ENCODE measurements around the gene ARMS2. TPM values are rescaled to one million over a fixed set of nuclear protein-coding genes. Genes with fewer than 3 reads are reported as not detected.
A peak's percentile ranks its signal among the peaks of the same experiment; 100 is the strongest.

ARMS2 gene
- total and polyA plus RNA-seq, 2 donors (not counting 1 experiment from before 2014, with no cell fraction given), result not detected

DNA sequence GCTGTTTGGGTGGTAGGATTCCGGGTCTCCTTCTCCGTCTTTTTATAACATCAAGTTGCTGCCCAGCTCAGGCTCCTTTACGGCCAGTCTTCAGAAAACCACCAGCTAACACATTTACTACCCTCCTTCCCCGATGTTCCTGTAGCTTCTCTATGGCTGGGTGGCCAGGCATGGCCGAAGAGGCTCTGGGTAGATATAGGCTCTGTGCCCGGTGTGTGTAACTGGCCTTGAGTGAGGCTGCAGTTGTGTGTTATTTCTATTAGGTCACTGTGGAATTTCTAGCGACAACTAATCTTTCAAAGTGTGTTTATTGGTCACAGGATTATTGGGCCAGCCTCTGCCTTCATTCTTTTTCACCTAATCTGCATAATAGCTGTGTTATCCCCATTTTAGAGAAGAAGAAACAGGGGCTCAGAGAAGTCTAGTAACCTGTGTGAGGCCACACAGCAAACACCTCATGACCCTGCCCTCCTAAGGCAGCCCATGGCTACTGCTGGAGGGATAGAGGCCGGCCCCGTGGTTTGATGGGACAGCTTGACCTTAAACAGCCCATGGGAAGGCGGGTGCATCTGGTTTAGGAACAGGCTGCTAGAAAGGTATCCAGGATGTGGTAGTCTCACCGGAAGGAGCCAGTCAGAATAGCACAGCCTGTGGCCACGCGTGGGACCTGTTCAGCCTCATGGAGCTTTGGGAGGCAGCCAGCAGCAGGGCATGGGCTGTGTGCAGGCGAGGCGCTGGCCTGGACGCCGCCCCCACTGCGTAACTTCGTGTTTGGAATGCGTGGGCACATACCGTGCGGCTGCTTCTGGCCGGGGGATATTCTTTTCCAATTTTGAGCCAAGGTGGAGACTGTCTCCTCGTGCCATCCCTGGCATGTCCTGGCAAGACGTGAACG, 36.6 kb downstream of the ARMS2 start:
- TF ChIP-seq, protein P1, sequence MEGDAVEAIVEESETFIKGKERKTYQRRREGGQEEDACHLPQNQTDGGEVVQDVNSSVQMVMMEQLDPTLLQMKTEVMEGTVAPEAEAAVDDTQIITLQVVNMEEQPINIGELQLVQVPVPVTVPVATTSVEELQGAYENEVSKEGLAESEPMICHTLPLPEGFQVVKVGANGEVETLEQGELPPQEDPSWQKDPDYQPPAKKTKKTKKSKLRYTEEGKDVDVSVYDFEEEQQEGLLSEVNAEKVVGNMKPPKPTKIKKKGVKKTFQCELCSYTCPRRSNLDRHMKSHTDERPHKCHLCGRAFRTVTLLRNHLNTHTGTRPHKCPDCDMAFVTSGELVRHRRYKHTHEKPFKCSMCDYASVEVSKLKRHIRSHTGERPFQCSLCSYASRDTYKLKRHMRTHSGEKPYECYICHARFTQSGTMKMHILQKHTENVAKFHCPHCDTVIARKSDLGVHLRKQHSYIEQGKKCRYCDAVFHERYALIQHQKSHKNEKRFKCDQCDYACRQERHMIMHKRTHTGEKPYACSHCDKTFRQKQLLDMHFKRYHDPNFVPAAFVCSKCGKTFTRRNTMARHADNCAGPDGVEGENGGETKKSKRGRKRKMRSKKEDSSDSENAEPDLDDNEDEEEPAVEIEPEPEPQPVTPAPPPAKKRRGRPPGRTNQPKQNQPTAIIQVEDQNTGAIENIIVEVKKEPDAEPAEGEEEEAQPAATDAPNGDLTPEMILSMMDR (conservative IDR thresholded peaks at IDR 0.05 in 1 of 2, IDR thresholded peaks at IDR 0.05 in 1 of 2; ENCODE audit: low read depth in 1 of 2, low read length in 2 of 2), result no peak
- TF ChIP-seq EZH2 (IDR thresholded peaks at IDR 0.05; ENCODE audit: low read length, missing control alignments), result no peak
- no peak overlapping the region for H3K4me2 ChIP-seq (ENCODE audit: extremely low read depth, insufficient read depth, low read length)
- H3K9ac ChIP-seq (ENCODE audit: insufficient read depth, low read length), result no peak overlapping the region
- no peaks in the 10 kb centered on the region for H3K9me3 ChIP-seq (ENCODE audit: control insufficient read depth, insufficient read depth, low read depth, low read length)
- H3K4me1 ChIP-seq (ENCODE audit: control insufficient read depth, extremely low read depth, insufficient read depth, low read length), result no peaks in the 10 kb centered on the region
- no peak overlapping the region for H2AFZ ChIP-seq (ENCODE audit: low read length)
- no peaks in the 10 kb centered on the region for H3K27me3 ChIP-seq (ENCODE audit: control insufficient read depth, insufficient read depth, low read length)
- no peak overlapping the region for H3K27ac ChIP-seq (ENCODE audit: insufficient read depth, low read length)
- no peaks in the 10 kb centered on the region for H3K36me3 ChIP-seq (ENCODE audit: control insufficient read depth, insufficient read depth, low read length)
- no peaks in the 10 kb centered on the region for H4K20me1 ChIP-seq (ENCODE audit: control insufficient read depth, extremely low read depth, insufficient read depth, low read length)
- no peaks in the 10 kb centered on the region for H3K79me2 ChIP-seq (ENCODE audit: control insufficient read depth, insufficient read depth, low read length)
- H3K4me3 ChIP-seq (replicated peaks in 1 of 4; ENCODE audit: control extremely low read depth in 1 of 4, insufficient read depth in 1 of 4, low read depth in 3 of 4, low read length in 4 of 4), result no peak overlapping the region
- DNase-seq (ENCODE audit: low read depth in 2 of 2), result peak in 1 of 2 donors; percentile 79

DNA sequence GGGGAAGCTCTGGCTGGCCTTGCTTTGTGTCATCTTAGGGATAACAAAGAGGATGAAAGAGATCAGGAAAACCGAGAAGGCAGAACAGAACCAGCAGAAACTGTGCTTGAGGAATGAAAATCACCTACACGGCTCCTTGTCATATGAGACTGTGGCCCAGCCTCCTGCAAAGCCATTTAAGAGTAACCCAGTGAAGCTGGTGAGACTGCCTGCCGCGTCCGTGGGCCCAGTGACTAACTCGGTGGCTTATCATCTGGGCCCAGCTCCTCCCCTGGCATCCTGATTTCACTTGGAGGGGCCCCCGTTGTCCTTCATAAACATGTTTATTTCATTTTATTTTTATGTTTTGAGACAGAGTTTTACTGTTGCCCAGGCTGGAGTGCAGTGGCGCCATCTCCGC, 37.6 kb downstream of the ARMS2 start:
- Histone ChIP-seq H3K4me2 (ENCODE audit: extremely low read depth, insufficient read depth, low read length) (no peak overlapping the region), H3K9ac (ENCODE audit: insufficient read depth, low read length) (no peak overlapping the region), H3K27ac (ENCODE audit: insufficient read depth, low read length) (no peak overlapping the region)

DNA sequence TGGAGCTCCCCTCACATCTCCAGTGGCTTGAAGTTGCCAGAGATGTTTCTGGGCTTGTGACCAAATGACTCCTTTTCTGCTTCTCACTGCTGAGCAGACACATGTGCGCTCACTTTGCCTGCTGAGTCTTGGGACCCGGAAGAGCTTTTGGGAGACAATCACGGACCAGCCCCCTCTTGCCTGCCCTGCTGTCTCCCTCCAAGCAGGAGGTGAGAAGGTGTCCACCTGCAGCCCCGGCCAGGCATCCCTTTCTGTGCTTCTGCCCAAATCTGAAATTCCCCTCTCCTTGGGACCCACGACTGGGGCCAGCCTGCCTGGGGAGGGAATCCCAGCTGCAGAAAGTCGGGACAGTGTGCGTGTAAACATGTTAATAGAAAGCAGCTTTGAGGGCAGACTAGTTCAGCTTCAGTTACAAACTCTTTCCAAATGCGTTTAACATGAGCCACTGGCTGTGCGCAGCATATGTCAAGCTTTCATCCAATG, 38.6 kb downstream of the ARMS2 start:
- TF ChIP-seq EZH2 (IDR thresholded peaks at IDR 0.05; ENCODE audit: low read length, missing control alignments), result no peak
- TF ChIP-seq, protein P1 (conservative IDR thresholded peaks at IDR 0.05 in 1 of 2, IDR thresholded peaks at IDR 0.05 in 1 of 2; ENCODE audit: low read depth in 1 of 2, low read length in 2 of 2), result no peak
- no peak overlapping the region for H3K9ac ChIP-seq (ENCODE audit: insufficient read depth, low read length)
- H3K36me3 ChIP-seq (ENCODE audit: control insufficient read depth, insufficient read depth, low read length), result no peaks in the 10 kb centered on the region
- no peak overlapping the region for H3K27ac ChIP-seq (ENCODE audit: insufficient read depth, low read length)
- H4K20me1 ChIP-seq (ENCODE audit: control insufficient read depth, extremely low read depth, insufficient read depth, low read length), result no peaks in the 10 kb centered on the region
- no peak overlapping the region for H2AFZ ChIP-seq (ENCODE audit: low read length)
- peak overlapping the region; percentile 11 for H3K4me2 ChIP-seq (ENCODE audit: extremely low read depth, insufficient read depth, low read length)
- H3K4me1 ChIP-seq (ENCODE audit: control insufficient read depth, extremely low read depth, insufficient read depth, low read length), result no peaks in the 10 kb centered on the region
- DNase-seq (ENCODE audit: low read depth in 2 of 2), result peak; percentile 56 to 68
- H3K27me3 ChIP-seq (ENCODE audit: control insufficient read depth, insufficient read depth, low read length), result no peaks in the 10 kb centered on the region
- no peaks in the 10 kb centered on the region for H3K79me2 ChIP-seq (ENCODE audit: control insufficient read depth, insufficient read depth, low read length)
- no peaks in the 10 kb centered on the region for H3K9me3 ChIP-seq (ENCODE audit: control insufficient read depth, insufficient read depth, low read depth, low read length)
- H3K4me3 ChIP-seq (replicated peaks in 1 of 4; ENCODE audit: control extremely low read depth in 1 of 4, insufficient read depth in 1 of 4, low read depth in 3 of 4, low read length in 4 of 4), result peak overlapping the region in 1 of 4 experiments; percentile 18

More for the DNA sequence above, 37.6 kb downstream of the ARMS2 start:
- Histone ChIP-seq H4K20me1 (ENCODE audit: control insufficient read depth, extremely low read depth, insufficient read depth, low read length) (no peaks in the 10 kb centered on the region), H3K9me3 (ENCODE audit: control insufficient read depth, insufficient read depth, low read depth, low read length) (no peaks in the 10 kb centered on the region), H3K36me3 (ENCODE audit: control insufficient read depth, insufficient read depth, low read length) (no peaks in the 10 kb centered on the region), H3K27me3 (ENCODE audit: control insufficient read depth, insufficient read depth, low read length) (no peaks in the 10 kb centered on the region), H2AFZ (ENCODE audit: low read length) (no peak overlapping the region), H3K4me1 (ENCODE audit: control insufficient read depth, extremely low read depth, insufficient read depth, low read length) (no peaks in the 10 kb centered on the region), H3K79me2 (ENCODE audit: control insufficient read depth, insufficient read depth, low read length) (no peaks in the 10 kb centered on the region), H3K4me3 (replicated peaks in 1 of 4; ENCODE audit: control extremely low read depth in 1 of 4, insufficient read depth in 1 of 4, low read depth in 3 of 4, low read length in 4 of 4) (no peak overlapping the region)
- DNase-seq (ENCODE audit: low read depth in 2 of 2), result peak in 1 of 2 donors; percentile 35
- TF ChIP-seq, protein P1 (conservative IDR thresholded peaks at IDR 0.05 in 1 of 2, IDR thresholded peaks at IDR 0.05 in 1 of 2; ENCODE audit: low read depth in 1 of 2, low read length in 2 of 2), result no peak
- TF ChIP-seq EZH2 (IDR thresholded peaks at IDR 0.05; ENCODE audit: low read length, missing control alignments), result no peak
